T-helper 1 cell treated with Interleukin-12 subunit alpha and Interleukin-12 subunit beta and Interleukin-4 antibody, amounts not matched to agents 30 ng/mL and 1 ng/mL, for 36 hours (primary cell): Measurements from ENCODE around the gene MCAT. TPM values are rescaled to one million over a fixed set of nuclear protein-coding genes. Genes with fewer than 3 reads are reported as not detected.

Experiments used
- intact Hi-C: fragments of 100-400 bp; cut with micrococcal nuclease; formaldehyde crosslinking; loops from one replicate; pipeline ENCODE4 v1.15.1; 2024
- total RNA-seq: library from RNA; stranded (reverse); gene quantifications from 2 replicates; pipeline ENCODE4 v1.2.3, GENCODE V29; 2022

MCAT gene
- total RNA-seq, 1 donor from 2014 or later, result 14.0 TPM

- intact Hi-C loops, result no loop called here
Observed at GRCh38 chr22:43098356-43098755, 44.8 kb downstream of the MCAT start.

DNA sequence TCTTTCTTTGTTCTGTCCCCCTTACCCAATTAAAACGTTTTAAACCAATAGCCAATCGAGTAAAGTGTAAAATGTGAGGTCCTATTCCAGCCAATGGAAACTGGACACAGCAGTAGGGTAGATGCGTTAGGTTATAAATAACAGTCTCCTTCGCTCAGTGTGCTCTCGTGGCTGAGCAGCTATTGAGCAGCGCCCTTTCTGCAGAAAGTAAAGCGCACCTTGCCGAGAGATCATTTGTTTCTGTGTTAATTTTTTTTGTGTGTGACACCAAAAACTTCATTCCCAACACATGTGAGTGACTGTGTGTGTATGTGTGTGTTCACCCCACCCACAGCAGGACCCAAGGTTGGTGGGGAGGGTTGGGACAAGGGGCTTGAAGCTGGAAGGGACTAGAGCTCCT lies 46.8 kb downstream of the MCAT start:
- intact Hi-C loops, result no loop called here

DNA sequence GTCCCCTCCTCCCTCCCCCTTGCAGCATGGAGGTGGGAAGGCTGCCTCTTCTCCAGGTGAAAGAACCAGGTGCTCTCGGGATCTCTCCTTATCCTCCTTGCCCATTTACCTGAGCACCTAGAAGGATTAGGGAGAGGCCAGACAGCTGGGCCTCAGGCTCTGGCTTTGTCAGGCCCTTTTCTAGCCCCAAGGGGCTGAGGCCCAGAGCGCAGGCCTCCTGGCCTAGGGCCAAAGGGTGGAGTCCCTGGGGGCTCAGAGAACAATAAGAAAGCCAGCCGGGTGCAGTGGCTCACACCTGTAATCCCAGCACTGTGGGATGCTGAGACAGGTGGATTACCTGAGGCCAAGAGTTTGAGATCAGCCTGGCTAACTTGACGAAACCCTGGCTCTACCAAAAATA lies 48.6 kb downstream of the MCAT start:
- intact Hi-C loops, result no loop called here

DNA sequence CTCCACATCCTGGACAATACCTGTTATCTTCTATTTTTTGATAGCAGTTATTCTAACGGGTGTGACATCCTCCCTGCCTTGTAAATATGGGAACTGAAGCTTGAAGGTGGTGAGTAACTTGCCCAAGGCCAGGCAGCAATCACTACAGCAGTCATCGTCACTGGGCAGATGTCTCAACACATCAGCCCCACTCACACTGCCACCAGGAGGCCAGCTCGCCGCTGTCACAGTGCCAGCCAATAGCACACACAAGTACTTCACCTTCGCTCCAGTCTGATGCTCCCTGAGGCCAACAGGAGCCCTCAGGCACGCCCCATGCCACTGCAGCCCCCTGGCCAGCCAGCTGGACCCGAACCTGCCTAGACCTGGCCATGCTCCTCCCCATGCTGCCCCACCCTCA lies 49.1 kb downstream of the MCAT start:
- intact Hi-C loops, result no loop called here

GRCh38 chr22:43092085-43092484 lies 51.1 kb downstream of the MCAT start:
- intact Hi-C loops, result no loop called here

- intact Hi-C loops, result no loop called here
Observed at GRCh38 chr22:43090130-43090789, 52.9 kb downstream of the MCAT start.

DNA sequence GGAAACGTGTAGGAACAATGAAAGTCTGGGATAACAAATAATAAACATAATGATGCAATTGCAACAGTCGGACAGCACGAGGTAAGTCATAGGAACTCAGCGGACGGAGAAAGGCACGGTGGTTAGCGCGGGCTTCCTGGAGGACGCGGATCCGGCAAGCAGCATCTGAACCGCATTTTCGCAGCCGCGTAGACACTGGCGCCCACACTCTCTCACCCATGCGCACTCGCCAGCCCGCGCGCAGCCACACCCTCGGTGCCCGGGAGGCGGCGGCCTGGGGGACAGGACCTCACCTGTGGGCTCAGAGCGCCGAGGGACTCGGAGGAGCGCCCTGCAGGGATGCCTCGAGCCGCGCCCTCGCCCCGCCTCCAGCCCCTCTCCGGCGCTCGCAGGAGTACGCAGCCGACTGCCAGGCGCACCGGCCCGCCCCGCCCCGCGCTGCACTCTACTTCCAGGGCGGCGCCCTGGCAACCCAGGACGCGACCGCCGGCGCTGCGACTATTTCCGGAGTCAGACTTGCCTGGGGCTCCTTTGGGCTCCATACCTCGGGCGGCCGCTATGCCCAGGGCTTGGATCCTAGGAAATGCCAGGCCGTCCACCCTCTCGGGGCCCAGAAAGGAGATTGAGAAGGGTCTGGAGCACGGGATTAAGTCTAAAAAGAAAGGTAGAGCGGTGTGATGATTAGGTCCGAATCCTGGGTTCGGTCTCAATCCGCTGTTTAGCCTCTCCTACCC lies 54.0 kb downstream of the MCAT start, which contains the start of gene TTLL1:
TSS of gene TTLL1 (minus strand) at position 408 of the 734 bp plus-strand sequence. CDS start 13,805 bp downstream, outside the sequence.
- intact Hi-C loops, result loop anchor here (1.0 to 5.0 kb wide), 9 partner anchors 21 to 474 kb away; partner anchors contain the start of genes ARFGAP3, BIK, MCAT and PACSIN2

DNA sequence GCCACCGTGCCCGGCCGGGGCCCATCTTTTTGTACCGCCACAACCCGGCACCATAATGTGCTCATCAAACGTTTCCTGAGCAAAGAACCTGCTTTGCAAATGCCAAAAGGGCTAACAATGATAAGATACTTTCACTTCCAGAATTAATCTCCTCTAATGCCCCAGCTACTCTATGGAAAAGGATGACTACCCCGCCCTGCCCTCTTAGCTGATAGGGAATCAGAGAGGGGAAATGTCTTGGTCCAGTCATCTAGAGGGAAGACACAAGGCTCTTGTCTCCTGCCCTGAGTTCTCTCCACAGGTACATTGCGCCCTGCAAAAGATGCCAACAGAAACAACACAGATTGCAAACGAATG lies 54.6 kb downstream of the MCAT start:
- intact Hi-C loops, result loop anchor here (2.0 to 5.0 kb wide), 4 partner anchors 54 to 474 kb away; partner anchors contain the start of genes MCAT, POLDIP3 and TSPO

DNA sequence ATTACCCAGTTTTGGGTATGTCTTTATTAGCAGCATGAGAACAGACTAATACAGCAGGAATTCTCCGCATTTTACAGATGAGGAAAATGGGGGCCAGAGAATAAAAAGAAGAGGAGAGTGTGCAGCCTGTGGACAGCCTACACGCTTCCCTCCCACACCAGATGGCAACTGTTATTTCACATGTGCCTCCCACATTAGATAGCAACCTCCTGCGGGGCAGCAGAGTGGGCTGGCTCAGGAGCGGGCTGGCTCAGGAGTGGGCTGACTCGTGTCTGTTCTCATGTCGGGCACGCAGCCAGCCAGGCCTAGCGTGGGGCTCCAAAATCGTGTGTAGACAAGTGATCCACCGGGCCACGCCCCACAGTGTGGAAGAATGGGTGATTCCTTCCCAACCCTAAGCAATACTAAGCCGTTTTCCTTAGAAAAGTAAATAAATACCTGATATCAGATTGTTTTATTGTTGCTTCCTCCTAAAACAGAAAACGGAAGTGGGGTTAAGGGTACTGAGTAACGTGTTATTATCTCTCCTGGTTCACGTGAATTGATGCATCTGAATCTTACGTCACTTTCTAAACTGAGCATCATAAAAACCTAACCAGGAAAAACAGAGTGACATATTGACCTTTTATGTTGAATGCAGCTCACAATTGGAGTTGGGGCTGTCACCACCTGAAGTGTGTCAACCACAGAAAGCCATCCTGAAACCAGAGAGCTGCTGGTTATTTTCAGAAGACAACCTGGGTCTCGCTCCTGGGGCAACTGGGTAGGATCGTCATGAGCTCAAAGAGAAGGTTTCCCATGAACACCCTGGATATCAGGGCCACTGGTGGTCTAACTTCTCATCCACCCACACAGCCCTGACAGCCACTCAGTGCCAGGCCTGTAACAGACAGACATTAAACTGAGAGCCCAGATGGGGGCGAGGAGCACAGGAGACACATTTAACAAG lies 57.3 kb downstream of the MCAT start:
- intact Hi-C loops, result loop anchor here (5.0 kb wide), 1 partner anchor 424 kb away; no protein-coding TSS in a partner anchor

Other genes with a start within 250 kb of the MCAT start
- gene PACSIN2, start 128.2 kb downstream of the MCAT start, total RNA-seq, result 28.7 and 30.0 TPM in 2 replicates
- gene TTLL1, start 54.0 kb downstream of the MCAT start, total RNA-seq, result 5.3 and 6.2 TPM in 2 replicates
- 0.29 and 0.51 TPM in 2 replicates for gene BIK, start 32.6 kb downstream of the MCAT start, total RNA-seq
- gene TSPO, start 8.2 kb upstream of the MCAT start, total RNA-seq, result 93.2 and 103 TPM in 2 replicates
- gene TTLL12, start 43.7 kb upstream of the MCAT start, total RNA-seq, result 41.1 and 42.2 TPM in 2 replicates
- gene SCUBE1, start 200.0 kb upstream of the MCAT start, total RNA-seq, result 0.39 and 0.44 TPM in 2 replicates